HG03520 (cell line): ENCODE measurements around the gene AGAP1.

Experiments used
- ATAC-seq: cut with Tn5 transposase; IDR thresholded peaks from one replicate; pipeline ENCODE4 v1.9.1; 2021; ENCODE audit warnings: mild to moderate bottlenecking, moderate library complexity; ENCODE audit not compliant: unreplicated experiment

Gene AGAP1

DNA sequence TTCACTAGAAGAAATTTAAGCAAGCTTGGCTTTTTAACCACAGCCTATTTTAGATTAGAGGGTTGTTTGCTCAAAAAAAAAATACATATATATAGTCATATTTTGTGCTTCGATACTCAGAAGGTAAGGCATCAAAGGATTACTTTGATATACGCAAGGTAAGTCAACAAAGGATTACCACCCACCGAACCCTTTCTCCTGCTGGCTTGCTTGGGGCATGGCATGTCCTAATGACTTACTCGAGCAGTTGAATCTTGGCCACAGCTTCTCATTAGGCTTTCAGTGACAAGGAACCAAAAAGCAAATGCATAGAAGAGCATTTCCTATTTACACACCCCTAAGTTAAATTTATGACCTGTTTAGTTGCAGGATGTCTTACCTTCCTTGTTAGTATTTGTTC is 295.7 kb downstream of the AGAP1 start:
- ATAC-seq = no peak

- ATAC-seq = no peak
Observed at GRCh38 chr2:235793163-235793752, 299.4 kb downstream of the AGAP1 start.

DNA sequence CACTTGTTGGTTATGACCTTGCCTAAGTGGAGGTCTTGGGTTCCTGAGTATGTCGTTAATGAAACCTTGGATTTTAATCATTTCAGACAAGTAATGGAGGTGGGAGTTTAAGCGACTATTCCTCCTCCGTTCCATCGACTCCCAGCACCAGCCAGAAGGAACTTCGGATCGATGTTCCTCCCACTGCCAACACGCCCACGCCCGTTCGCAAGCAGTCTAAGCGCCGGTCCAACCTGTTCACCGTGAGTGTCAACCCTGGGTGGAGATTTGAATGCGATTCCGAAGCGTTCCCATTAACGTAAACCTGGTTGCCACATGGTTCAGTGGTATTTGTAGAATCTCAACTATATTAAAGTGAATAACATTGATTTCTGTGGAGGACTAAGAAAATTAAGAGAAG is 305.4 kb downstream of the AGAP1 start:
- no peak for ATAC-seq

DNA sequence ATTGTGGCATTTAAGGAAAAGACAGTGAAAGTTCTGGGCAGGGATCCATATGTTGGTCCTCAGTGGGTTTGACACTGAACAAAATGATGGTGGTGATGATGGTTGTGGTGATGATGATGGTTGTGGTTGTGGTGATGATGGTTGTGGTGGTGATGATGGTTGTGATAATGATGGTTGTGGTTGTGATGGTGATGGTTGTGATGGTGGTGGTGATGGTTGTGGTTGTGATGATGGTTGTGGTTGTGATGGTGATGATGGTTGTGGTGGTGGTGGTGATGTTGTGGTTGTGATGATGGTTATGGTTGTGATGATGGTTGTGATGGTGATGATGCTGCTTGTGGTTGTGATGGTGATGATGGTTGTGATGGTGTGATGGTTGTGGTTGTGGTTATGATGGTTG is 308.7 kb downstream of the AGAP1 start:
- no peak for ATAC-seq

- no peak for ATAC-seq
Observed at GRCh38 chr2:235803028-235803427, 309.2 kb downstream of the AGAP1 start.

DNA sequence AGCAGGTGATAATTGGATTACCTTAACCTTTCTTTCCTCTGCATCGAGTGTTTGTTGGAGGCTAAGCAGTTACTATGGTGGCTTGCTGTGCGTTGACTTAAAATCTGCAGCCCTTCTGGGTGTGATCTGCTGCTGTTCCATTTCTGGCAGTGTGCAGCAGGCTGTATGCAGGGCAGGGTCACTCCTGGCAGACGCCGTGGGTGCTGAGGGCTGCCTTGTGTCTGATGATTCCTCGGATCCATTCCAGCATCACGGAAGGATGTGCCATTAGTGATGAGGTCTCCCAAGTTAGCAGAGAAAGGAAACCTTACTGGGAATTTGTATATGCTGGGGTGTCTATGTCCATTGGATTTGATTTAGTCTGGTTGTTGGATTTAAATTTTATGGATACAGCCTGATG is 310.8 kb downstream of the AGAP1 start:
- no peak for ATAC-seq

DNA sequence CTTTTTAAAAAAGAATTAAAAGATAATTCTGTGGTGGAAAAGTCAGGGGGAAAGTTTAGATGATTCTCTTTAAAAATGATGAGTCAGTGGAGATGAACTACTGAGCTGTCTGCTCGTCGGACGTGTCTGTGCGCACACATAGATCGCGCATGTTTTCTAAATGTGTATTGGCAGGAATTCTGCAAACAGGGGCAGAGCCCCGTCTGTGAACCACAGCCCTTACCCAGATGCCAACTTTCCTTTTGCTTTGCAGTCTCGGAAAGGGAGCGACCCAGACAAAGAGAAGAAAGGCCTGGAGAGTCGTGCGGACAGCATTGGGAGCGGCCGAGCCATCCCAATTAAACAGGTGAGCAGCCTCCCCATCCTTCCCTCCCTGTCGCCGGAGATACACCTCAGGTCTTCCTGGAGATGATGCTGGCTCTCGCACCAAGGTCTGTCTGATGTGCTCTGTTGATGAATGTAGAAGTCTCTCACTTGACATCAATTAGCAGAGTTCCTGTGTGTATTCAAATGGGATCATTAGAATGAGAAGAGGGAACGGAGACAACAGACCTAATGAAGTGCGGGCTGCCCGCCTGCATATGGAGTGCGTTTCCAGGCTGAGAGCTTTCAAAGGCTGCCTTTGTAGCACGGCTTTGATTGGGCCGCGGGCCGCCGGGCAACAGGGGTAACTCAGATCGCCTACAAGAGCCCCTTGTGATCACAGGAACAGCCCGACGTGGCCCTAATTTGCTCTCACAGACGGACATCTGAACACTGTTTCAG is 313.3 kb downstream of the AGAP1 start:
- no peak for ATAC-seq

DNA sequence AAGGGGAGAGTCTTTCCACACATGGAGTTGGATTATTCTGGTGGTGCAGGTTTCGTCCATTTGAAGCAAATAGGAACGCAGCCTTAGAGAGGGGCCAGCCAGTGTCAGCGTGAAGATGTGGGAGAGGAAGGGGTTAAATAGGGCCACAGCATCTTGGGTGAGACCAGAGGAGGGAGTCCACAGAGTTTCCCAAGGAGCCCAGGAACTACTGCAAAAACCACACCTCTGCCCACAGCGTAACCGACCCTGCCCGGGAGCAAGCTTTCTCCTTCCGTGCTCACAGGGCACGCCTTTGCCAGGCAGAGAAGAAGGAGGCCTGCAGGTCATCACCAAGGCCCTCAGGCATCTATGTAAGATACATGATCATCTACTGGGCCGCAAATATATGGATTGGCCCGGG is 314.5 kb downstream of the AGAP1 start:
- no peak for ATAC-seq

- no peak for ATAC-seq
Observed at GRCh38 chr2:235810252-235810651, 316.4 kb downstream of the AGAP1 start.

DNA sequence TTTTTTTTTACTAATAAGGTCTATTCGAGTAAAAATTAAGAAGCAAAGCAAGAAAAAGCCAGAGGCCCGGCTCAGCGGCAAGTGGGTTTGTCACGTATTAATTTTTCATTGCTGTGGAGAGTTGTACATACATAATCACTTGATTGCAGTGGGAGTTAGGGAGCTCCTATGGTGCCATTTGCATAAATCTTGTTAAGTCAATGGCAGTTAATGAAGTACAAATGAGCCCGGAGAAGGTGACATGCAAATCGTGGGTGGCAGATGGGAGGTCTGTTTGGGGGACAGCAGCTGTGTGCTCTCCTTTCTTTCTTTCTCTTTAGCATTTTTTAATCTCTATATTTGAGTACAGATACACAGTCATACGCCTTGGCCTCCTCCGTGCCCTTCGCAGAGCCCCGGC is 317.0 kb downstream of the AGAP1 start:
- no peak for ATAC-seq

- no peak for ATAC-seq
Observed at GRCh38 chr2:235811446-235812184, 317.8 kb downstream of the AGAP1 start.

DNA sequence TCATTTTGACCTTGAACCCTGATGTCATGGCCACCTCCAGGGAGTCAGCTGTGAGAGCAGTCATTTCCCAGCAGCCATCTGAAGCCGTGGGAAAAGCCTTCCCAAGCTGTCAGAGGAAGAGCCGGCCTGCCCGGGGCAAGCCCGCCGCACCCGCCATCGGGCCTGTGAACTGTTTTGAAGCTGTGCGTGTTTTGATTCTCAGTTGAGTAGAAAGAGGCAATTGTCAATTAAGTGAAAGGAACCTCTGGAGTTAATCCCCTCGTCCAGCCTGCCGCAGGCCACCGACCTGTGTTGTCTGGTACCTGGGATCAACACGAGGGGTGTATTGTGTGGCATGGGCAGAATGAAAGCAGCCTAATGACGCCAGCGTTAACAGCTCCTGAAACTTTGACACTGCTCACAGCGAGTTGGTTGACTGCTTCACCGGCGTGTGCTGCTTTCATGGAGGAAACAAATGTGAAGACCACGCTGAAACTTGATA is 318.4 kb downstream of the AGAP1 start:
- no peak for ATAC-seq

- ATAC-seq = no peak
Observed at GRCh38 chr2:235813398-235813797, 319.6 kb downstream of the AGAP1 start.

DNA sequence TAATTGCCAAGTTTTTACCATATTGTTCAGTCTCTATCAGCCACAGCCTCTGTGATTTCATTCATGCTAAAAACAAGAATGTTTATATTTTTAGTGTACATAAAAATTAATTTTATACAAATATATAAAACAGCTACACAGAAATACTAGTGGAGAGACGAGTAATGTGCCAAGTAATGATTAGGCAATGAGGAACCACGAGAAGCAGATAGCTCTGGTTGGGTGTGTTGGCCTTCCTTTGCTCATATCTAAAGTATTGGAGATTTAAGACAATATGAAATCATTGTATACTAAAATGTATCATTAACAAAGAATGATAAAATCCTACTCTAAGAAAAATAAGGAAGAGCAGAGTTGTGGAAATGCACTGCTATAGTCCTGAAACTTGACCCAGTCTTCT is 326.7 kb downstream of the AGAP1 start:
- ATAC-seq = no peak

- no peak for ATAC-seq
Observed at GRCh38 chr2:235824331-235824730, 330.5 kb downstream of the AGAP1 start.

DNA sequence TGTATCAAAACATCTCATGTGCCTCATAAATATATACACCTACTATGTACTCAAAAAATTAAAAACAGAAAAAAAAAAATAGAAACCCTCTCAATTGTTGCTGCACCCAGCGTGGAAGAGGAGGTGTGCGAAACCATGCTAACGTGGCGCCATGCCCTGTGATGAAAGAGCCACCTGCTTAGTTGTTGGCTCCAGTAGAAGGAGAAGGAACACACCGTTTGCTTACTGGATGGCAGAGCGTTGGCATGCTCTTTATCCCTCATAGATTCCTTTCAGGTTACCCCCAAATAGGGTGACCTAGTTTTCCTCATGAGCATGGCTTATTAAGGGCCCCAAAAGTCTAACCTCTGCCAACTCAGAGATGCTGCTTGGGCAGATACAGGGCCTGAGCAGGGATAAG is 332.1 kb downstream of the AGAP1 start:
- ATAC-seq = no peak

- ATAC-seq = no peak
Observed at GRCh38 chr2:235826826-235827225, 333.0 kb downstream of the AGAP1 start.

DNA sequence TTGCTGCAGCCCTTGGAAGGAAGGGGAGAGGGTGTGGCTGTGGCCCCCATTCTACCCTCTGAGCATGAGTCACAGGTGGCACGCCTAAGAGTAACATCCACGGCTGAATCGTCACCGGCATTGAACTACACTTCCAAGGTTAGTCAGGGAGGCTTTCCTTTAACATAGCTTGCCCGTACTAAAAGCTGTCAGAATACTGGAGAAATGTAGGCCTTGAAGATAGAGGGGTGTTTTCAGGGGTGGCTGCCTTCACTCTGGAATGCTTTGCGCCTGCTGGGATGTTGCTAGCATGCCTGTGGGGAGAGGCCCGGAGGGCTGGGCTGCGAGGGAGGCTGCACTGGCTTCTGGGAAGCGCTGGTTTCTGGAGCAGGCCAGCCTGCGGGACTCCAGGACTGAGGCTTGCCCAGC is 333.7 kb downstream of the AGAP1 start:
- no peak for ATAC-seq

- ATAC-seq = no peak
Observed at GRCh38 chr2:235829726-235830125, 335.9 kb downstream of the AGAP1 start.

- ATAC-seq = no peak
Observed at GRCh38 chr2:235831755-235832154, 337.9 kb downstream of the AGAP1 start.

DNA sequence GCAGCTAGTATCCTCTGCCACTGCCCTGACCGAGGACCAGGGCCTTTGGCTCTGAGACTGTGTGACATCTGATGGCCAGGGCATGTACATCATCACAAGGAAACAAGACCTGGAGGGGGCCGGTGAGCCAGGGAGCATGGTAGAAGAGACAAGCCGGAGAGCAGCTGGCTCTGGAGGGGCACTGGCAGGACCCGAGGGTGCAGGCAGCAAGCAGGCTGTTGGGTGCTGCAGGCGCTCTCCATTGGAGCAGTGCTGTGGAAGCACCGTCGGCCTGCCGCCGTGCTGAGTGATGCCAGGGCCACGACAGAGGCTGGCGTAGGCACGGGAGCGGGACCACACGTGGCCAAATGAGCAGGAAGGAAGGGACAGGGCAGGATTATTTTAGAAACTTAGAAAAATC is 339.1 kb downstream of the AGAP1 start:
- ATAC-seq = no peak
